Stimulated activated naive CD4-positive, alpha-beta T cell treated with Interleukin-2 at 50 U/mL for 16 hours (primary cell): ENCODE results near the gene EFNA2.
"Not testable (repeated sequence)": the region's sequence is repeated elsewhere in the genome, so short reads cannot be mapped to it uniquely, and the experiment has no call there.

ENCODE experiments used
- DNase-seq: peaks from one replicate; lab custom pipeline; 2025; lab: John Stamatoyannopoulos, UW

Gene EFNA2

DNA sequence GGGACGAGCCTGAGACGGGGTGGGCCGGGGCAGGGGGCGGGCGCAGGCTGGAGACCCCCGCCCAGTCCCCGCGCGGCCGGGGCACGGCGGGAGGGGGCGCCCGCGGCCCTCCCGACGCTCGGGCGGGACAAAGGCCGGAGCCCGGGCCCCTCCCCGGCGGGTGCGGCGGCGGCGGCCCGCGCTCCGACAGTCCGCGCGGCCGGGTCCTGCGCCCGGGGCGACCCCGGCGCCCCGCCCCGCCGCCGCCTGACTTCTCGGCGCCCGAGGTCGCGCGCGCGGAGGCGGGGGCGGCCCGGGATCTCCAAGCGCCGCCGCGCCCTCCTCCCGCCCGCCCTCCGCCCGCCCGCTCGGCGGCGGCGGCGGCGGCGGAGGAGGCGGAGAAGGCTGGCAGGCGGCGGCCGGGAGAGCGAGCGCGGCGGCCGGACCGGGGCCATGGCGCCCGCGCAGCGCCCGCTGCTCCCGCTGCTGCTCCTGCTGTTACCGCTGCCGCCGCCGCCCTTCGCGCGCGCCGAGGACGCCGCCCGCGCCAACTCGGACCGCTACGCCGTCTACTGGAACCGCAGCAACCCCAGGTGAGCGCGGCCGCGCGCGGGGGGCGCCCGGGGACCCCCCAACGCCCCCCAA is at the start of gene EFNA2:
EFNA2 (plus strand) TSS at position 137 of the 624 bp plus-strand sequence; CDS start at position 433, 296 bp downstream.
- no peak for DNase-seq

DNA sequence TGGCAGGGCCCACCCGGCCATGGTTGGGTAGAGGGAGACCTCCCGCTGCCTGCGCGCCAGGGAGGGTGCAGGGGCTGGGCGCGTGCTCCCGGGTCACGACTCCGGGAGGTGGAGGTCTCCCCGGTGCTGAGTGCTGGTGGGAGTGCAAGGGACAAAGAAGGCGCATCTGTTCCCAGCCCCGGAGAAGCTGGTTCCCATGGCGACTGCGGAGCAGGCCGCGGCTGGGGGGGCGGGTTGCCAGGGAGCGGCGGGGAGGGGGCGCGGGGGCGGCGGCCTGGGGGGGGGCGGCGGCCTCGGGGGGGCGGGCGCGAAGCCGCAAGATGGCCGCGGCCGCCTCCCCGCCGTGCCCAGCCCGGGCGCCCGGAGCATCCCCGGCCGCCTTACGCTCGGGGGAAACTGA is 49.1 kb upstream of the EFNA2 start:
- DNase-seq: no peak

DNA sequence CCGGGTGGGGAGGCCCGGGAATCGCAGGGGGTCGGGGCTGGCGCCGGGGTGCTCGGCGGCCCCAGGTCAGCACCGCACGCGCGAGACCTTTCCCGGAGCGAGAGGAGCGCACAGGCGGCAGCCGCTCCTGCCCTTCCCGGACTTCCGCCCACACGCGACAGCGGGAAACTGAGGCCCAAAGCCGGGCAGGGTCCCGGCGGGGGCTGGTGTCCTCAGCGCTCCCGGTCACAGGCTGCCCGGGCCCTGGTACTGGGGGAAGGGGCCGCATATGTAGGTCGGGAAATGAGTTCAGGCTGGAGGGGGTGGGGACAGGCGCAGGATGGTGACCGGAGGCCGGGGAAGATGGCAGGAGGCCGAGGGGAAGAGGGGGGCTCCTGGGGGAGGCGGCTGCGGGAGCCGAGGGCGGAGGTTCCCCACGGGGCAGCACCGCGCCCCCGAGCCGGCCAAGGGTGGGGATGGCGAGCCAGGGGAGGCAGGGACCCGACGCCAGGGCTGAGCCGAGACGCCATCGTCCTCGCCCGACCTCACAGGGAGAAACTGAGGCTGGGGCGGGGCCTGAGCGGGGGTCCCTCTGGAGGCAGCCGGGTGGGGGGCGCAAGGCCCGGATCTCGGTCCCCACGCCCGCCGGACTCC is 48.5 kb upstream of the EFNA2 start:
- DNase-seq: no peak

DNA sequence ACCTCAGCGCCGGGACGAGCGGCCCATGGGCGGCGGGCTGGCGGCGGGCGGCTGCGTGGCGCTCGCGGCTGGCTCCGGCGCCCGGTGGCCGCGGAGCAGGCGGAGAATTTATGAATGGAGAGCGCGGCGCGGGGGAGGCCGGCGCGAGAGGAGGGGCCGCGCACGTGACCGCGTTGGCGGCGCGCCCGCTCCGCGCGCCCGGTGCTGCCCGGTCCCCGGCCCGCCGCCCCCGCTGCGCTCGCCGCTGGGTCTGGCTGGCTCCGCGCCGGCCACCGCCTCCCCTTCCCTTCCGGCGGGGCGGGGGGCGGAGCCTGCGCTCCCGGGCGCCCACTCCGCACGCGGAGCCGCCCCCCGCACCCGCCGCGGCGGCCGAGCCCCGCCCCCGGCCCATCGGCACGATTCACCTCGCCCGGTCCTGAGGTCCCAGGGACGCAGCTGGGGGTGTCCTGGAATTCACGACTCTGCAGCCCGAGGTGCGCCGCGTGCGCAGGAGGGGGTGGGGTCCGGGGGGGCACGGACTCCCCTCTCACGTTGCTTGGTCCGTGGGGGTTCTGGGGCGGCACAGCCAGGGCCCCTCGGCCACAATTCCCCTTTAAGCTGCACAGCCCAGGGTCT is 47.8 kb upstream of the EFNA2 start, which contains the start of gene CBARP:
CBARP (minus strand) TSS at position 252 of the 615 bp plus-strand sequence. CDS start 1,905 bp downstream, outside the sequence.
- DNase-seq: peak; percentile 30

DNA sequence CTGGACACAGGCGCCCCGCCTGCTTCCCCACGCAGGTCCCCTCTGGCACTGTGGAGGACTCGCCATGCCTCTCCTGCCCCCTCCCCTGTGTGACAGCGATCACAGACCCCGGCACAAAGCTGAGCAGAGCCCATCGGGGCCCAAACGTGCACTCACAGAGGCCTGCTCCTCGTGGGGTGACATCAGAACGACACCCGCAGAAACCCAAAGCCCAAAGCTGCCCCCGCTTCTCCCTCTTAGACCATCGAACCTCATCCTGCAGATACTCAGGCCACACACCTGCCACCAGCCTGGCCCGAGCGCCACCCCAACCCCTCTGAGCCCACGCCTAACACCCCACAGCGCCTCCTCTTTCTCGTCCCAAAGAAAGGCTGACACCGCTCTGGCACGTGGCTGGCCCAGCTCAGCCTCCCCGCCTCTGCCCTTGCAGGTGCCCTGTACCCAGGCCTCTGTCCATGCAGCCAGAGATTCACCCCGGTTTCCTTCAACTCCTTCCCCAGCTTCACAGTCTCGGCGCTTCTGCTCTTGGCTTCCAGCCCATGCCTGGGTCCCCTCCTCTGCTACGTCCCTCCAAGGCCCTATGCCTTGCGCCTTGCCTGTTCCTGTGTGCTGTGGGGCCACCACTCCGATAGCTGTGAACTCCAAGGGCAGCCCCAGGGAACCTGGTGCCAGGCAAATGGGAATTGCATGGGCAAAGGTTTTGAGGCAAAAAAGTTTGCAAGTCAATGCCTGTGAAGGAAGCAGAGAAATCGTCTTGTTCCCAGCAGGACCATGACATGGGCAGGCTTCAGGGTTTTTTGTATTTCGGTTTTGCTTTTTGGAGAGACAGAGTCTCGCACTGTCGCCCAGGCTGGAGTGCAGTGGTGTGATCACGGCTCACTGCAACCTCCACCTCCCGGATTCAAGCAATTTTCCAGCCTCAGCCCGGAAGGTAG is 47.0 kb upstream of the EFNA2 start:
- no peak for DNase-seq

DNA sequence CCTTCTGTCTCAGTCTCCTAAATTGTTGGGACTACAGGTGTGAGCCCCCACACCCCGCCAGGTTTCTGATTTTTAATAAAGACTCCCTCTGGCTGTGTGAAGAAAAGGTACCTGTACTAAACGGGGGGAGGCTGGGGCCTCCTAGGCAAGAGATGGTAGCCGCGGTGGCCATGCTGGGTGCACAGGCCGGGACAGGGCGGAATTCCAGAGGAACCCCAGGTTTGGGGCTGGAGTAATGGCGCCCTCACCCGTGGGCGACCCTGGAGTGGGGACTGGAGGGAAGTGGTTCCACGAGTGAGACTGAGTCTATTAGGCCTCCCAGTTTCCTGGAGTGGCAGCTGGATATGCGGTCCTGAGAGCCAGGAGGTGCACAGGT is 46.3 kb upstream of the EFNA2 start:
- DNase-seq: no peak

DNA sequence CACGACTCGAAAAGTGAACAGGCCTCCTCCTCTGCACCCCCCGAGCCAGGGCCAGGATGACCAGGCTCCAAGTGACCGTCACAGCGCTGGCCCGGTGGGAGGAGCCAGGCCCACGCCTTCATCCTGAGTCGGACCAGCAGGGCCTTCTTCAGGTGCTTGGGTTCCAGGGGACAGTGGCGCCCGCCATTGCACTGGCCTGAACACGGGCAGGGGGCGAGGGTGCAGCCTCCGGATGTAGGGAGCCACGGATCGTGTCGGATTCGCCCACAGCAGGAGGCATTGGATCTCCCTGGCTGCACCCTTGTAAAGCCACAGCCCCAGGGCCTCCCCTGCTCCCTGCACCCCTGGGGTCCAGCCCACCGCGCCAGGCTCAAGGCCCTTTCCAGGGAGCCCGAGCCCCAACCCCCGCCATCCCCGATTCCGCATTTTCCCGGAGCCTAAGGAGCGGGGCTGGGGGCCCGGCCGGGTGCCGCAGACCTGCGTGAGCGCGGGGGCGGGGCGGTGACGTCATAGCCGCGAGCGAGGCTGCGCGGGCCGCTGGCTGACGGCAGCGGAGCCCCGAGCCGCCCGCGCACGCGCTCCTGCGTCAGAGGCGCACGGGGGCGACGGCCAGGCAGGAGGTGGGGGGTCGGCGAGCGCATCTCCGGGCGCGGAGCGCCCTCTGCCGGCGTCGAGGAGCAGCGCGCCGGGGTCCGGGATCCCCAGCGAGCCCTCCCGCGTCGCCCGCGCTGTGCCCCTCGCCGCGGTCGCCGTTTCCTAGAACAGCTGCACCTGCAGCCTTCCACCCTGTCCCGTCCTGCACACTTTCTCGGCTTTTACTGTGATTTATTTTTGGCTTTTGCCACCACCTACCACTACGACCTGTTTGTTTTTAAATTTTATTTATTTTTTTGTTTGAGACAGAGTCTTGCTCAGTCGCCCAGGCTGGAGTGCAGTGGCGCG is 45.6 kb upstream of the EFNA2 start:
- peak; percentile 88 for DNase-seq

DNA sequence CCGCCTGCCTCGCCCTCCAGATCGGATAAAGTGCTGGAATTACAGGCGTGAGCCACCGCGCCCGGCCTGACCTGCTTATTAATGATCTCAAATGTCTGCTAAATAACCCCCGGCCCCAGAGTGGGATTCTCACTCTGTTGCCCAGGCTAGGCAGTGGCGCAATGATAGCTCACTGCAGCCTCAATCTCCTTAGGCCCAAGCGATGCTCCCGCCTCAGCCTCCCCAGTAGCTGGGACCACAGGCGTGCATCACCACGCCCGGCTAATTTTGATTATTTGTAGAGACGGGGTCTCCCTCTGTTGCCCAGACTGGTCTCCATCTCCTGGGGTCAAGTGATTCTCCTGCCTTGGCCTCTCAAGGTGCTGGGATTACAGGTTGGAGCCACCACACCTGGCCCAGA is 44.7 kb upstream of the EFNA2 start:
- no peak for DNase-seq

DNA sequence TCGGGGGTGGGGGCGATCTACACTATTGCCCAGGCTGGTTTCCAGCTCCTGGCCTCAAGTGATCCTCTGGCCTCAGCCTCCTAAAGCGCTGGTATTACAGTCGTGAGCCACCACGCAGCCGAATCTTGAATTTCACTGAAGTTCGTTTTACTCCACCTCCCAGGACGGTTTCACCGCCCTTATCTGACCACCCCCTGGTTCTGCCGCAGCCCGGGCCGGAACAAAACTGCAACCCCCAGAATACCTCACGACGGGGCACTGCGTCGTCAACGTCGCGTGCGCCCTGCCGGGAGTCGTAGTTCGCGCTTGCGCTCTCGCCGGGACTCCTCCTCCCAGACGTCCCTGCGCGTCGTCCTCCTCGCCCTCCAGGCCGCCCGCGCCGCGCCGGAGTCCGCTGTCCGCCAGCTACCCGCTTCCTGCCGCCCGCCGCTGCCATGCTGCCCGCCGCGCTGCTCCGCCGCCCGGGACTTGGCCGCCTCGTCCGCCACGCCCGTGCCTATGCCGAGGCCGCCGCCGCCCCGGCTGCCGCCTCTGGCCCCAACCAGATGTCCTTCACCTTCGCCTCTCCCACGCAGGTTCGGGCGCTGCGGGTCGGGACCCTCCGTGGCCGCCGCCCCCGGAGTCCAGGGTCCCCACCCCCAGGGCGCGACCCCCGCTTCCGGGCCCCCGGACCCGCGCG is 44.1 kb upstream of the EFNA2 start, which contains the start of gene ATP5F1D:
ATP5F1D (plus strand) TSS at position 335 of the 679 bp plus-strand sequence; CDS start at position 435, 100 bp downstream.
- DNase-seq: peak; percentile 88

DNA sequence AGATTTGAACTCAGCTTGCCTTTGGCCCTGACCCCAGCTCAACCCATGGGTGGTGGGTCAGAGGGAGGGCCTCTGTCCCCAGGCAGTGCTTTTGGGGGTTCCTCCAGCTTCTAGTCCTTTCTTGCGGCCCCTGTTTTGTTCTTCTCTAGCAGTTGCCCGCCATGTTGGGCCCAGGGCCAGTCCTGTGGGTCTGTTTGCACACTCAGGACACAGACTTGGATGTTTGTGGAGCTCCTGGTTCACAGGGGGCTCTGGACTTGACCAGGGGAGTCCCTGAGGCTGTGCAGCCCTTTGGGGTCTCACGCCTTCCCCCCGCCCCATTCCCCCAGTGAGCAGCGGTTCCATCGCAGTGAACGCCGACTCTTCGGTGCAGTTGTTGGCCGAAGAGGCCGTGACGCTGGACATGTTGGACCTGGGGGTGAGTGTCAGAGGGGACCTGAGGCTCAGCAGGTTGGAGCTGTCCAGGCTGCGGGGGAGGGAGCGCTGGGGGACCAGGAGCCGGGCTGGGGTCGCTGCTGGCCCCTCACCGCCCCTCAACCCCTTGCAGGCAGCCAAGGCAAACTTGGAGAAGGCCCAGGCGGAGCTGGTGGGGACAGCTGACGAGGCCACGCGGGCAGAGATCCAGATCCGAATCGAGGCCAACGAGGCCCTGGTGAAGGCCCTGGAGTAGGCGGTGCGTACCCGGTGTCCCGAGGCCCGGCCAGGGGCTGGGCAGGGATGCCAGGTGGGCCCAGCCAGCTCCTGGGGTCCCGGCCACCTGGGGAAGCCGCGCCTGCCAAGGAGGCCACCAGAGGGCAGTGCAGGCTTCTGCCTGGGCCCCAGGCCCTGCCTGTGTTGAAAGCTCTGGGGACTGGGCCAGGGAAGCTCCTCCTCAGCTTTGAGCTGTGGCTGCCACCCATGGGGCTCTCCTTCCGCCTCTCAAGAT is 41.6 kb upstream of the EFNA2 start:
- DNase-seq: peak; percentile 79

DNA sequence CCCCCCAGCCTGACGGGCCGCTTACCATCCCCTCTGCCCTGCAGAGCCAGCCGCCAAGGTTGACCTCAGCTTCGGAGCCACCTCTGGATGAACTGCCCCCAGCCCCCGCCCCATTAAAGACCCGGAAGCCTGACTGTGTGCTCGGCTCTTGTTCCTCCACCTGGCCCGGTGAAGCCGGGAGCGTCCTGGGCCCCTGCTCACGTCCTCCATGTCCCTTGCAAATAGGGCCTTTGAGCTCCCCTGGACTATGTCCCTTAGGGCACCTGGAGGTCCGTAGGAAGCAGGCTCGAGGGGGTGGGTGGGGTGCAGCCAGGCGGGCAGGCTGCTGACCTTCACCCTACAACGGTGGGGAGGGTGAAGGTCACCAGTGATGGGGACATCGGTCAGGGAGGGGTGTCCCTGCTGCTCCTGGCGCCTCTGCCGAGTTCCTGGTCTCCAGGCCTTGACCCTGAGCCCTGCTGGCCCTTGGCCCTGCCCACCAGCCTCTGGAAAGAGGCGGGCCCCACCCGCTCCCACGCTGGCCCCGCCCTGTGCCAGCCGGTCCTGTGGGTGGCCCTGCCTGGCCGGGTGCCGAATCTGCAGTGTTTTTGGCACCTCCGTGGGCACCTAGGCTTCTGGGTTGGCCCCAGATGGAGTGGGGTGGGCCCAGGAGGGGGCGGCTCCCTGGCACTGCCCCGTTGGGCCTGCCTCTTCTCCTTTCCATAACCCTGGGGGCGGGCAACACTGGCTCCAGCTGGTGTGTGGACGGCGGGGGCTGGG is 40.8 kb upstream of the EFNA2 start:
- peak; percentile 15 for DNase-seq

DNA sequence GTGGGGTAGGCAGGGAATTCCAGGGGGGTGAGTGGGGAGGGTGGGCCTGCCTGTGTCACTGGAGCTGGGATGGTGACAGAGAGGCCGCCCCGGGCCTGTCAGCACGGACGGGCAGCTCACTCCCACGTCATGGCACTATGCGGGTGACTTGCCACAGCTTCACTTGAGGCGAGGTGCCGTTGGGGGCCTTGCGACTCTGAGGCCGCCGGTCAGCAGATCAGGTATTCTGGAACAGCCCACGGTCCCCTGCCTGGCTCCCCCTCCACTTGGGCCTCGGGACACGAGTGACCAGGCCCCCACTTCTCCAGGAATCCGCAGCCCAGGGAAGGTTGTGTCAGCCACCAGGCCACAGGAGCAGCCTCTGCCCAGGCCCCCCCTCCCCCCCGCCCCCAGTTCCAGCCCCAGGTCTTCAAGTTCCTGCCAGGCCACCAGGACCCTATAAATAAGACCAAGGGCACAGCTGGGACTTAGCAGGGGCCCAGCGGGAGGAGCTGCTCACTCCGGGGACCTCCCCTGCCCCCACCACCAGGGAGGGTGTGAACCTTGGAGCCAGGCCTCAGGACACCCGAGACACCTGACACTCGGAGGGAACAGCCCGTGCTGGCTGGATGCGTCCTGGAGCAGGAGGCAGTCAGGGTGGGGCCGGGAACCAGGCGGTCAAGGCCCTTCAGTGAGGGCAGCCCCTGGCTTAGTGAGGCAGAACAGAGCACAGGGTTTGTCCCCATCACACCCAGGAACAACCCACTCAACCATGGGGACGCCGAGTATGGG is 40.0 kb upstream of the EFNA2 start:
- DNase-seq: no peak

DNA sequence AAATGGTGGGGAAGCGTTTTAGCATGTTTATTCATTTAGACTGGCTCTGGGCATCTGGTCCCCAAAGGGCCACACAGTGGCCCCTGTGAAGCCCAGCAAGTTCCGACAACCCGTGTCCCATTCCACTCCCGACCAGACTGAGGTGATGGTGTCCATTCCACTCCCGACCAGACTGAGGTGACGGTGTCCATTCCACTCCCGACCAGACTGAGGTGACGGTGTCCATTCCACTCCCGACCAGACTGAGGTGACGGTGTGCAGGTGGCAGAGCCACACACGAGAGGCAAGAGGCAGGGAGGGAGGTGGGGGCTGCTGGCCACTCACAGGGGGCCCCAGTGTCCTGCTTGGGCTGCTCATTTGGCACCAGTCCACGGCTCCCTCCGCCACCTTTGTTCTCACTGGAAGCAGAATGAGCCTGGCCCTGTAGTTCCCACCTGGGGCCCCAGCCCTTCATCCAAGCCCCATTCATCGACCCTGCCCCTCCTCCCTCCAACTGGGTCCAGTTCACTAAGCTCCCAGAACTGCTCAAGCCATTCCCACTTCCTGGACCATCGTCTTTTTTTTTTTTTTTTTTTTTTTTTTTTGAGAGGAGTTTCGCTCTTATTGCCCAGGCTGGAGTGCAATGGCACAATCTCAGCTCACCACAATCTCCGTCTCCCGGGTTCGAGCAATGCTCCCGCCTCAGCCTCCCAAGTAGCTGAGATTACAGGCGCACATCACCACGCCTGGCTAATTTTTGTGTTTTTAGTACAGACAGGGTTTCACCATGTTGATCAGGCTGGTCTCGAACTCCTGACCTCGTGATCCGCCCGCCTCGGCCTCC is 39.2 kb upstream of the EFNA2 start:
- DNase-seq: not testable (repeated sequence)

DNA sequence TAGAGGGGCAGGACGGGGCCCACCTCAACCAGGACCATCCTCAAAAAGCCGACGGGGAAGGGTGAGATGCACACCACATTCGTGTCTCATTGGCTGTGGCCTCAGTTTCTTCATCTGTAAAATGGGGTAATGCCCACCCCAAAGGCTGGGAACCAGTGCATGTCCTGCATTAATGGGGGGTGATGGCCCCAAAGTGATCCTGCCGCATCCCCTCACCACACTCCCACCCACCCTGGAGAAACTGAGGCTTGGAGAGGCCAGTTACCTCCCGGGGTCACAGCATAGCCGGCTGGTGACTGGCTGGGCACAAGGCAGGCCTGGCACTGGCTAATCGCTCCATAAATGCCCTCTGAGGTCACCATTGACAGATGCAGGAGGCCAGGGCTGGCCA is 37.9 kb upstream of the EFNA2 start:
- no peak for DNase-seq

DNA sequence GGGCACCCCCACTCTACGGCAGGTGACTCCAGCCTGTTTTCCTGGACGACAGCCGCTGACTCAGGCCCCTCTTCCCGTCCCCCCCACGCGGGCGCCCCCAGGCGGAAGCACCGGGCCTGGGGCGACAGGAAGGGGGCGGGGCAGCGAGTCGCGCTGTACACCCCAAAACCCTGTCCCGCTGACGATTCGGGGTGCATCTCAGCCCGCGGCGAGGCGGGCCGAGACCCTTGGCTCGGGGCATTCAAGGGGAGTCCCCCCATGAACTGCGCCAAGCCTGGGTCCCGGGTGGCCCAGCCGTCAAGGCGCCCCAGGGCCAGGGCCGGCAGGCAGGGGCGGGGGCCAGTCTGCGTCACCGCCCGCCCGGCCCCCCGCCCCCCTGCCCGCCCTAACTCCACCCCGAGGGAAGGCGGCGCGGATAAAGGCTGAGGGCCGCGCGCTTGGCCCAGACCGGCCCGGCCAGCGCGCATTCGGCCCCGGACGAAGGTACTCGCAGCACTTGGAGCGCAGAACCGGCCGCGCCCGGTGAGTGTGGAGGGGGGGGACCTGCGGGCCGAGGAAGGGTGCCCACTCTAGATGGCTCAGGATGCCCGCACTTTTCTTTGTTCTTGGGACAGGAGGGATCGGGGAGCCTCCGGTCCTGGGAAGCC is 37.4 kb upstream of the EFNA2 start, which contains the start of gene MIDN:
MIDN (plus strand) TSS at position 445 of the 647 bp plus-strand sequence. CDS start 1,714 bp downstream, outside the sequence.
- DNase-seq: peak; percentile 63

DNA sequence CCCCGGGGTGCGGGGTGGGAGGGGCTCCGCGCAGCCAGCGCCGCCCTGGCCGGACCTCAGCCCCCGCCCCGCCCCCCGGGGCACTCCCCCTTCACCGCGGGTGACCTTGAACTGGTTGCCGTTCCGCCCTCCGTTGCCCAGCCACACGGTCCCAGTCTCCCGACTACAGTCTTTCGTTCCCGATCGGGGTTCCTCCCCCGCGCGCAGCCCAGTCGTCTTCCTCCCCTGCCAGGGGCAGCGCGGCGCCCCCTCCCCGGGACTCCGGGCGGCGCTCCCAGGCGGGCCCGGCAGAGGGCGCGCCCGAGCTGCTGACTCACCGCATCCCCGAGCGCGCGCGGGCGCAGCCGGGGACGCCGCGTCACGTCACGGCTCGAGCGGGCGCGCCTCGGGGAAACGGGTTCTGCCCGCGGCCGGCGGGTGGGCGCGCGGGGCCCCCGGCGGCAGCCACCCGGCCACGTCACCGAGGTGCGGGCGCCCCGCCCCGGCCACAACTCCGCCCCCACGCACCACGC is 36.8 kb upstream of the EFNA2 start:
- peak; percentile 78 for DNase-seq
